ENCODE measurements around the gene TGFB1.

Gene TGFB1

GRCh38 chr19:41322451-41322850, 31.3 kb downstream of the TGFB1 start:
- DNase-seq (ENCODE audit: low spot score) (no peak), FAIRE-seq (peak; percentile 63)

GRCh38 chr19:41321600-41322270, 32.0 kb downstream of the TGFB1 start:
- DNase-seq (ENCODE audit: low spot score), result peak; percentile 76
- FAIRE-seq, result peak; percentile 81

GRCh38 chr19:41321204-41321599, 32.5 kb downstream of the TGFB1 start:
- DNase-seq (ENCODE audit: low spot score) (no peak), FAIRE-seq (no peak)

GRCh38 chr19:41320568-41320967, 33.2 kb downstream of the TGFB1 start:
- DNase-seq (ENCODE audit: low spot score), result no peak
- FAIRE-seq, result no peak

GRCh38 chr19:41320185-41320518, 33.6 kb downstream of the TGFB1 start:
- FAIRE-seq (no peak), DNase-seq (ENCODE audit: low spot score) (no peak)

GRCh38 chr19:41319500-41320184, 34.1 kb downstream of the TGFB1 start:
- DNase-seq (ENCODE audit: low spot score) (no peak), FAIRE-seq (no peak)

GRCh38 chr19:41318696-41319499, 34.8 kb downstream of the TGFB1 start:
- FAIRE-seq (peak; percentile 53), DNase-seq (ENCODE audit: low spot score) (no peak)

GRCh38 chr19:41316306-41316920, 37.3 kb downstream of the TGFB1 start:
- FAIRE-seq (no peak), DNase-seq (ENCODE audit: low spot score) (no peak)

GRCh38 chr19:41311613-41312012, 42.1 kb downstream of the TGFB1 start:
- no peak for FAIRE-seq
- no peak for DNase-seq (ENCODE audit: low spot score)

- FAIRE-seq (no peak), DNase-seq (ENCODE audit: low spot score) (no peak)
Observed at GRCh38 chr19:41311072-41311471, 42.6 kb downstream of the TGFB1 start.

- FAIRE-seq (no peak), DNase-seq (ENCODE audit: low spot score) (peak; percentile 92)
Observed at GRCh38 chr19:41310033-41310831, 43.5 kb downstream of the TGFB1 start, which contains the start of gene CCDC97. CCDC97 (plus strand) TSS chr19:41310172; CDS start chr19:41310311, 139 bp downstream.

- no peak for DNase-seq (ENCODE audit: low spot score)
- FAIRE-seq, result no peak
Observed at GRCh38 chr19:41309180-41310032, 44.3 kb downstream of the TGFB1 start.

- no peak for FAIRE-seq
Observed at GRCh38 chr19:41308450-41309179, 45.1 kb downstream of the TGFB1 start.

GRCh38 chr19:41307954-41308449, 45.7 kb downstream of the TGFB1 start:
- DNase-seq (ENCODE audit: low spot score), result no peak
- FAIRE-seq, result no peak

More at GRCh38 chr19:41308450-41309179, 45.1 kb downstream of the TGFB1 start:
- peak; percentile 75 for DNase-seq (ENCODE audit: low spot score)

GRCh38 chr19:41307090-41307875, 46.4 kb downstream of the TGFB1 start:
- DNase-seq (ENCODE audit: low spot score), result no peak
- FAIRE-seq, result no peak

GRCh38 chr19:41305927-41306793, 47.6 kb downstream of the TGFB1 start:
- FAIRE-seq, result no peak
- no peak for DNase-seq (ENCODE audit: low spot score)
